Breast epithelium (tissue), 4 donors: ENCODE results near the gene MTHFR. TPM values are rescaled to one million over a fixed set of nuclear protein-coding genes. Genes with fewer than 3 reads are reported as not detected.

Experiments
- DNase-seq, 2 donors: peaks; one replicate each; pipeline ENCODE4 v3.0.0-alpha.2; 2019; ENCODE audit warnings: low spot score in 2 of 2
- H3K27ac ChIP-seq, 2 donors: fragments of 200-600 bp; sonication (generic) in 1 of 2; one replicate each; pipeline ENCODE4 v1.5.1; 2016 to 2019; ENCODE audit warnings: mild to moderate bottlenecking in 1 of 2
- H3K27me3 ChIP-seq, 2 donors: fragments of 200-600 bp; sonication (generic) in 1 of 2; one replicate each; pipeline versions ENCODE4 v1.5.1 to v1.6.0; 2017 to 2019; ENCODE audit warnings: control low read depth in 1 of 2, mild to moderate bottlenecking in 1 of 2
- H3K36me3 ChIP-seq: fragments of 200-600 bp; one replicate; pipeline ENCODE4 v1.5.1; 2019
- H3K4me1 ChIP-seq, 2 donors: fragments of 200-600 bp; sonication (generic); one replicate each; pipeline ENCODE4 v1.5.1; 2016 to 2019; ENCODE audit warnings: control low read depth in 1 of 2
- H3K4me3 ChIP-seq, 3 donors: fragments of 200-600 bp; sonication (generic); 1 replicate in 2 of 3; 2 replicates in 1 of 3; pipeline ENCODE4 v1.5.1; 2016 to 2019; ENCODE audit warnings: mild to moderate bottlenecking in 3 of 3, moderate library complexity in 2 of 3
- H3K9me3 ChIP-seq, 2 donors: fragments of 200-600 bp; sonication (generic) in 1 of 2; one replicate each; pipeline ENCODE4 v1.5.1; 2016 to 2019; ENCODE audit warnings: control low read depth in 1 of 2
- CTCF ChIP-seq, 3 donors: fragments of 450-650 bp; IDR thresholded peaks; one replicate each; pipeline ENCODE4 v1.5.1; 2016 to 2017; ENCODE audit warnings: antibody characterized with exemption in 3 of 3, mild to moderate bottlenecking in 3 of 3, moderate library complexity in 3 of 3
- POLR2A ChIP-seq: fragments of 450-650 bp; IDR thresholded peaks from one replicate; pipeline ENCODE4 v1.6.1; 2016; ENCODE audit warnings: antibody characterized with exemption, mild to moderate bottlenecking, moderate library complexity
- POLR2AphosphoS5 ChIP-seq, 3 donors: sonication (generic); formaldehyde crosslinking; IDR thresholded peaks; one replicate each; pipeline ENCODE4 v1.6.1; 2017; ENCODE audit warnings: antibody characterized with exemption in 3 of 3
- intact Hi-C: fragments of 100-400 bp; cut with DNase I; formaldehyde crosslinking; loops from one replicate; pipeline ENCODE4 v1.15.1; 2023; ENCODE audit warnings: low total_unique reads
- total RNA-seq, 3 donors: library from RNA; depleted of rRNA; stranded (reverse); fragments of >200 nt; gene quantifications; one replicate each; pipeline ENCODE4 v1.1.0, GENCODE V29; 2016

MTHFR gene
- total RNA-seq, 3 donors from 2014 or later = 24.6 to 42.0 (median 30.0) TPM

- H3K27me3 ChIP-seq = no peaks in the 10 kb centered on the region
- no peak for DNase-seq
- H3K27ac ChIP-seq = no peak overlapping the region
- H3K36me3 ChIP-seq = peaks cover 3% of the 10 kb centered on the region
- no peak for TF ChIP-seq CTCF (IDR thresholded peaks at IDR 0.05)
- no peak for TF ChIP-seq POLR2AphosphoS5 (IDR thresholded peaks at IDR 0.05)
- TF ChIP-seq POLR2A = no peak
- H3K4me1 ChIP-seq = no peaks in the 10 kb centered on the region
- H3K9me3 ChIP-seq = no peaks in the 10 kb centered on the region
- intact Hi-C loops = no loop called here
- no peak overlapping the region for H3K4me3 ChIP-seq
Observed at GRCh38 chr1:11831945-11832725, 26.4 kb upstream of the MTHFR start.

DNA sequence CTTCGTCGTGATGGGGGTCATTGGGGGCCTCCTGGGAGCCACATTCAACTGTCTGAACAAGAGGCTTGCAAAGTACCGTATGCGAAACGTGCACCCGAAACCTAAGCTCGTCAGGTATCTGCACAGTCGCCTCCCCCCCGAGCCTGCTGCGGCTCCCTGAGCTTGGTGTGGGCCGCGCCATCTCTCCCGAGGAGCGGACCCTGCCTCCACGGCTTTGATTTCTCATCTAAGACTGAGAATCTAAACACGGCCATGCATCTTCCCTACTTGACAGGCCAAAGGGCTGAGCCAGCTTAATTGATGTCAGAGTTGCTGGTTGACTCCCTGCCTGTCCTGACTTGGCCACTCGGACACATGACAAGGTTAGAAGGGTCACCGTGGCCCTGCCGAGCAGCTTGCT lies 22.7 kb upstream of the MTHFR start:
- intact Hi-C loops = no loop called here
- no peaks in the 10 kb centered on the region for H3K4me1 ChIP-seq
- DNase-seq = no peak
- H3K27ac ChIP-seq = no peak overlapping the region
- peaks cover 3% of the 10 kb centered on the region for H3K36me3 ChIP-seq
- no peaks in the 10 kb centered on the region for H3K9me3 ChIP-seq
- H3K4me3 ChIP-seq = no peak overlapping the region
- TF ChIP-seq POLR2AphosphoS5 (IDR thresholded peaks at IDR 0.05) (no peak), CTCF (IDR thresholded peaks at IDR 0.05) (no peak), POLR2A (no peak)
- H3K27me3 ChIP-seq = no peaks in the 10 kb centered on the region

DNA sequence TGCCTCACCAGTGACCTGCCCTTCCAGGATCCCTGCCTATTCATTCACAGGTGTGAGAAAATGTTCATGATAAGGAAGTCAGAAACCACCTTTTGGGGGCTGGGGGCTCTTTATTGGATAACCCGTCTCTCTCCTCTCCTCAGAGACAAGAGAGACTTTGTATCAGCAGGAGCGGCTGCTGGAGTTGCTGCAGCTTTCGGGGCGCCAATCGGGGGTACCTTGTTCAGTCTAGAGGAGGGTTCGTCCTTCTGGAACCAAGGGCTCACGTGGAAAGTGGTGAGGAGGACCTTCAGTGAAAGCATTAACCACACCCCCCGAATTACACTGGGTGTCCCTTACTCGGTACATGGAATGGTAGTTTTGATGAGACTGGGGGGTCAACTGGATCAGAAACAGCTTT lies 21.2 kb upstream of the MTHFR start:
- intact Hi-C loops = no loop called here
- no peak overlapping the region for H3K4me3 ChIP-seq
- H3K4me1 ChIP-seq = no peaks in the 10 kb centered on the region
- no peaks in the 10 kb centered on the region for H3K9me3 ChIP-seq
- H3K36me3 ChIP-seq = peaks cover 3% of the 10 kb centered on the region
- H3K27ac ChIP-seq = no peak overlapping the region
- H3K27me3 ChIP-seq = no peaks in the 10 kb centered on the region
- DNase-seq = no peak
- no peak for TF ChIP-seq CTCF (IDR thresholded peaks at IDR 0.05)
- TF ChIP-seq POLR2A = no peak
- TF ChIP-seq POLR2AphosphoS5 (IDR thresholded peaks at IDR 0.05) = no peak

- H3K27me3 ChIP-seq = no peaks in the 10 kb centered on the region
- DNase-seq = peak in 1 of 2 donors; percentile 25
- intact Hi-C loops = no loop called here
- TF ChIP-seq CTCF (IDR thresholded peaks at IDR 0.05) (no peak), POLR2AphosphoS5 (IDR thresholded peaks at IDR 0.05) (no peak), POLR2A (no peak)
- H3K9me3 ChIP-seq = no peaks in the 10 kb centered on the region
- H3K4me1 ChIP-seq = no peaks in the 10 kb centered on the region
- H3K36me3 ChIP-seq = peaks cover 3% of the 10 kb centered on the region
- H3K27ac ChIP-seq = no peak overlapping the region
- no peak overlapping the region for H3K4me3 ChIP-seq
Observed at GRCh38 chr1:11825131-11825530, 19.4 kb upstream of the MTHFR start.

DNA sequence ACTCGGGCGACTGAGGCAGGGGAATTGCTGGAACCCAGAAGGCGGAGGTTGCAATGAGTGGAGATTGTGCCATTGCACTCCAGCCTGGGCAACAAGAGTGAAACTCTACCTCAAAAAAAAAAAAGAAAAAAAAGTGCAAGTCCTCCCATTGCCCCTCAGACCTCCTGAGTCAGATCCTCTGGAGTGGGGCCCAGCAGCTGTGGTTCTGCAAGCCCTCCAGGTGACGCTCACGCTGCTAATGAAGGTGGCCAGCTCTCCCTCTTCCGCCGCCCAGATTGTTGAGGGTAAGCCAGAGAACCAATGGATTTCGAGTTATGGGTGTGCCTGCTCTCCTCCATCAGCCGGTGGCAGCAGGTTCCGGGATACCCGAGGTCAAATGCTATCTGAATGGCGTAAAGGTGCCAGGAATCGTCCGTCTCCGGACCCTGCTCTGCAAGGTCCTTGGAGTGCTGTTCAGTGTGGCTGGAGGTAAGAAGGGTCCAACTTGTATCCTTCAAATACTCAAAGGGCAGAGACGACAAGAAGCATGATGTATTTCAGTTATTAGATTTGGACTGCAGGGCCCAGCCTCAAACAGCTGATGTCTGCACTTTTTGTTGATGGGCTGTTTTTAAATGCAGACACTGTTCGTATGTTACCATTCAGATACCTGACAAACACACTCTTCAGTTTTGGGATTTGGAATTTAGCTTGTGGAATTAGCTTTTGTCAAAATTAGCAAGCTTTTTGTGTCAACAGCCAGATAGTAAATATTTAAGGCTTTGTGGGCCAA lies 17.8 kb upstream of the MTHFR start:
- no peak overlapping the region for H3K4me3 ChIP-seq
- no peak overlapping the region for H3K27ac ChIP-seq
- TF ChIP-seq POLR2A (no peak), POLR2AphosphoS5 (IDR thresholded peaks at IDR 0.05) (no peak), CTCF (IDR thresholded peaks at IDR 0.05) (no peak)
- intact Hi-C loops = no loop called here
- DNase-seq = peak in 1 of 2 donors; percentile 24
- no peaks in the 10 kb centered on the region for H3K36me3 ChIP-seq
- H3K9me3 ChIP-seq = no peaks in the 10 kb centered on the region
- H3K4me1 ChIP-seq = no peaks in the 10 kb centered on the region
- H3K27me3 ChIP-seq = no peaks in the 10 kb centered on the region
